Measurements from ENCODE around the gene NBEAL2.
A peak's percentile ranks its signal among the peaks of the same experiment; 100 is the strongest.
"Not testable (repeated sequence)": the region's sequence is repeated elsewhere in the genome, so short reads cannot be mapped to it uniquely, and the experiment has no call there.

The NBEAL2 gene

DNA sequence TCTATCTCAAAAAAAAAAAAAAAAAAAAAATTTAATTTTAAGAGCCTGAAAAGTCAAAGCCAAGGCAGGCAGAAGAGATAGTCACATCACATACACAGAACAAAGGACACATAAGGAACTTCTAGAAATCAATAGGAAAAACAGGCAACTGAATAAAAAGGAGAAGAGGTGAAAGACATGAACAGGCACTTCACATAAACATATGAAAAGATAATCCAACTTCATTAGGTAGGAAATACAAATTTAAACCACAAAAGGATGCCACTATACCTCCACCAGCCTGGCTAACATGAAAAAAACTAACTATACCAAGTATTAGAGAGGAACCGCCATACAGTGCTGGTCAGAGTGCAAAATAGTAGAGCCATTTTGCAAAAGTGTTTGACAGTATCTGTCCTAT is 17.0 kb upstream of the NBEAL2 start:
- DNase-seq, result no peak

GRCh38 chr3:46962990-46963389 is 16.5 kb upstream of the NBEAL2 start:
- DNase-seq, result no peak

GRCh38 chr3:46964038-46964590 is 15.4 kb upstream of the NBEAL2 start:
- DNase-seq, result not testable (repeated sequence)

GRCh38 chr3:46965151-46965550 is 14.3 kb upstream of the NBEAL2 start:
- DNase-seq, result no peak

DNA sequence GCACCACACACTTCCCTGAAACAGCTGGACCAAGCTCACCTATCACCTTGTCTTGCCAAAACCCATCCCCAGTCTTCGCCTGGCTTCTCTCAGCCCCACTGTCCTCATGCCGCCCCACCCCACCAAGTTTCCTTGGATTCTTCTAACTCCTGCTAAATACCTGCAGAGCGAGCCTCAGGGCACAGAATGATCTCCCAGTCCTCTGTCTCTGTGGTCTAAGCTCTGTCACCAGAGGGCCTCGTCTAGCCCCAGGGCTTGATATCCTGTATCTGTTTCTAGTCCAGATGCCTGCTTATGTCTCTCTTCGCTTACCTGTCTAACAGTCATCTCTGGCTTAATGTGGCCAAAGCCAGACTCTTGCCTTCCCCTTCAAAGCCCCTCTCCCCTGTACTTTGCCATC is 12.7 kb upstream of the NBEAL2 start:
- DNase-seq, result no peak

DNA sequence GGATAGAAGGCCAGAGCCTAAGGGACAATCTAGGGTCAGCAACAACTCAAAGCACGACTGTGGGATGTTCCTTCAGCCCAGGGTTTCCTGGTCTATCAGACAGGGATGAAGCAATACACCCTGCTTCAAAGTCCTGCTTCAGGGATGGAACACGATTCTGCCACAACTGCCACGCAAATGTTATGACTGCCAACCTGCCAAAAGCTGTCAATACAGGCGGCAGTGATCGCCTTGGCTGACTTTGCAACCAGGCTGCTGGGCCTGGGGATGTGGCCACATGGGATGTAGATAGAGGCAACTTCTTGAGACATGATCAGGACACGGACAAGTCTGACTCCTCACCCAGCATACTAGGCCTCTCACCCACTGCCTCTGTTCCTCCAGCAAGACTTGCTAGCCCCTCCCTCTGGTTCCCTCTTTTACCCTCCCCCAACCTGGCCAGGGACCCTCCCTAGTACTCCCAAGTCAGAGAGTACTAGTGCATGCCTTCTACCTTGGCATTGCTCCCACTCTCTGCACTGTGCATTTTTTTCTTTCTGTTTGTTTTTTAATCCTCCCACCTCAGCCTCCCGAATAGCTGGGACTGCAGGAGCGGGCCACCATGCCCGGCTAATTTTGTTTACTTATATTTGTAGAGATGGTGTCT is 10.6 kb upstream of the NBEAL2 start:
- DNase-seq, result no peak

DNA sequence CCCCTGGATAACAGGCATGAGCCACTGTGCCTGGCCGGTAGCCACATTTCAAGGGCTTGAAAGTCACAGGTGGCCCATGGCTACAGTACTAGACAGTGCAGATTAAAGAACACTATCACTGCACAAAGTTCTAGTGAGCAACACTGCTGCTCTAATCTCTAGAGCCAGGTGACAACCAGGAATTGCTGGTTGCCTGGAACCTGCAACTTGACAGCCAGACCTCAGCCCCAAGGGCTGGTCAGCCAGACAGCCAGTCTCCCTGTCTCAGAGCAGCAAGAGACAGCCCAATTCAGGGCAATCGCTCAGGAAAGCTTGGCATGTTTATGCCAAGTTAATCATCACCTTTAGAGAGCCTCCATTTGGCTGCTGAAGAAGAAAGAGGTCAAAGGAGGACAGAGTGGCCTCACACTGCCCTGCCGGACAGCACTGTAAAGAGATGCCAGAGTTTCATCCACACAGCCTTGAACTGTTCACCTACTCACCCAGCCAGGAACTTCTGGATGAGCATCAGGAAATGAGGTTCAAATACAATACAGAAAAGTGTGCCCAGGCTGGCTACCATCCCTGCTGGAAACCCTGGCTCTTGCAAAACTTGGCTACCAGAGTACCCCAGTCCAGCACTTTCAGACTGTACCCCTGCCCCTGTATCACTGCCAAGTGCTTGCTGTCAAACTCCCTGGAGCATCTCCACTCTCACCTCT is 8.9 kb upstream of the NBEAL2 start:
- no peak for DNase-seq

DNA sequence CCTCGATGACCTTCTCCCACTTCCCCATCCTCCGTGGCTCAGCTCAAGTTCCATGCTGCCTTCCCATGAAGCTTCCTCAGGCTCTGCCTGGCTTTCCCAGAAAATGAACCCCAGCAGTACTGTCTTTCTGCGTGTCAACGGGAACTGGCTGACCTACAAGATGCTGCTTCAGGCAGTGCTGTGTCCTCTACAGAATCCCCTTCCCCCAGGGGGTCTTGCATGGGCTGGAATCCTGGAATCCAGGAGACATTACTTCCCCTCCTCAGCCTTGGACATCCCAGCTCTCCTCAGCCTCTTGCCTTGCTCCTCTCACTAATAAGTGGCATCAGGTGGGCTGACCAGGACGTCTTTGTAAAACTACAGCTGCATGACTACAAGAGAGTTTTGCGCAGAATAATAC is 8.3 kb upstream of the NBEAL2 start:
- no peak for DNase-seq

GRCh38 chr3:46971742-46972141 is 7.7 kb upstream of the NBEAL2 start:
- no peak for DNase-seq

DNA sequence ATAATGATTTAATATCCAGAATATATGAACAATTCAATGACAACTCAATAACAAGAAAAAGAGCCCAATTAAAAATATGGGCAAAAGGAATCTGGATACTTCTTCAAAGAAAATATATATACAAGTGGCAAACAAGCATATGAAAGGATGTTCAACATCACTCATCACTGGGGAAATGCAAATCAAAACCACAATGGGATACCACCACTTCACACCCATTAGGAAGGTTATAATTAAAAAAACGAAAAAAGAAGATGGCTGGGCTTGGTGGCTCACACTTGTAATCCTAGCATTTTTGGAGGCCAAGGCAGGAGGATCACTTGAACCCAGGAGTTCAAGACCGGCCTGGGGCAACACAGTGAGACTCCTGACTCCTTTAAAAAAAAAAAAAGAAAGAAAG is 7.1 kb upstream of the NBEAL2 start:
- no peak for DNase-seq

GRCh38 chr3:46974421-46975171 is 4.9 kb upstream of the NBEAL2 start:
- DNase-seq, result no peak

DNA sequence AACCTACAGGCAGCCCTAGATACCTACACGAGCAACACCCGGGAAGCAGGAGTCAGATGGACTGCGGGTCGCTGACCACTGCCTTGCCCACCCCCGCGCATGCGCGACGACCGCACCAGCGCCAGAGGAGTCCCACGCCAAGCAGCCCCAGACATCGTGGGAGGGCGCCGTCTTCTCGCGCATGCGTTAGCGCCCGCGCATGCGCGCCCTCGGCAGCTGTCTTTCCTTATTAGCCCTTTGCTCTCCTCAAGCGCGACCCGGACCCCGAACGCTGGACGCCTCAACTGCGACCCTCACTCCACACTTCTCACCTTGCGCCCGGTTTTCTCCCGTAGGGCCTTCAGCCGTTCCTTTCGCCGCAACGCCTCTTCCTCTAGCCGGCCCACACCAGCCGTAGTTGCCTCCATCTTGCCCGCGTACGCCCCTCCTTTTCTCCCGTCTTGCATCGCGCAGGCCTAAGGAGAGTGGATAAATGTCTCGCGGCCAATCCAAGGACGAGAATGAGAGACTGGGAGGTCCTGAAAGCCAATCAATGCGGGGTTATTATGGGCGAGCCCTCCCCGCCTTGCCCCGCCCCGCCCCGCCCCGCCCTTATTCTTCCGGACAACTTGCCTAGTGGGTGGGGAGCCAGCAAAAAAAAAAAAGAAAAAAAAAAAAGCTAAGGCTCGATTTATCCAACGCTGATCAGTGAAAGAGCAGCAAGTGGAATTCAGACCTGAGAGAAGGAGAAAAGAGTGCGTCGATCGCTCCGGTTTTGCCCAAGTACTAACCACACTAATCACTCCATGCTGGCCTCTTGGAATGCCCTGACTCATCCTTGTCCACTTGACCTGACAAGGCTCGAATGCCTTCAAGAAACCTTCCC is 2.9 kb upstream of the NBEAL2 start, which contains the start of gene CCDC12:
Gene CCDC12 (minus strand): TSS at position 420 of the 865 bp plus-strand sequence. CDS start 13 bp downstream, at position 407.
- DNase-seq, result peak; percentile 81 to 95

- no peak for DNase-seq
These were observed 1.7 kb upstream of the NBEAL2 start for GRCh38 chr3:46977811-46978195.

DNA sequence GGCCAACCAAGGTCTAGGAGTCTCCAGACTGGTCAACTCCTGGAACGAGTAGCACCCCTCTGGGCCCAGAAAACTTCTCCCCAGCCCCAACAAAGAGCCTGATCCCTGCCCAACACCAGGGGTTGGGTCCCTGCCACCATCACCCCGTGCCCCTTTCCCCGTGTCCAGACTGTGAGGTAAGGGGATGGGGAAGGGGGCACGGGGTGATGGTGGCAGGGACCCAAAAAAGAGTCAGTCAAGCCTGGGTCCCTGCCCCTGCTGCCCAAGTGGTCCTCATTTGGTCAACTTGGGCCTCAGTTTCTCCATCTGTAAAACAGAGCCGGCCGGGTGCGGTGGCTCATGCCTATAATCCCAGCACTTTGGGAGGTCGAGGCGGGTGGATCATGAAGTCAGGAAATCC is 1.1 kb upstream of the NBEAL2 start:
- no peak for DNase-seq

DNA sequence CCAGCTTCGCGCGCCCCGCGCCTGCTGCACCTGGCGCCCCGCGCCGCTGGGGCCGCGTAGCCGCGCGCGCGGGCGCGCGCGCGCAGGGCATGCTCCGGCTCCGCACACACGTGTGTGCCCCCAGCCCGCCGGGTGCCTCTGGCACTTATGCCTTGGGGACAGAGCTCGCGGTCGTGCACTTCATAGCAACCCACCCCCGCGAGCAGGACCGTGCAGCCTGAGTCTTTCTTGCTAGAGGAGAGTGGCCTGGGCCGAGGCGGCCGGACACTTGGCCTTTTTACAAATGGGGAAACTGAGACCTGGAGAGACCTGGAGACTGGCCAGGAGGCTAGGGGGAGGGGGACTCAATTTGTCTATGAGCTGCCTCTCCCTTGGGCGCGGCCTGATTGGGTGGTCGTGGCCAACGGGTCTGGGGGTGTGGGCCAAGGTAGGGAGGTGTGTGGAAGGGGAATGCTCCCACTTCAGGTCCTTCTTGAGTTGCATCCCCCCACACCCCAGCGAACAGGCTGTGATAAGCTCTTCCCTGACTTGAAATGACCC is 562 bp downstream of the NBEAL2 start:
- peak in 1 of 2 experiments; percentile 27 for DNase-seq

GRCh38 chr3:46981932-46982471 is 2.5 kb downstream of the NBEAL2 start:
- no peak for DNase-seq

DNA sequence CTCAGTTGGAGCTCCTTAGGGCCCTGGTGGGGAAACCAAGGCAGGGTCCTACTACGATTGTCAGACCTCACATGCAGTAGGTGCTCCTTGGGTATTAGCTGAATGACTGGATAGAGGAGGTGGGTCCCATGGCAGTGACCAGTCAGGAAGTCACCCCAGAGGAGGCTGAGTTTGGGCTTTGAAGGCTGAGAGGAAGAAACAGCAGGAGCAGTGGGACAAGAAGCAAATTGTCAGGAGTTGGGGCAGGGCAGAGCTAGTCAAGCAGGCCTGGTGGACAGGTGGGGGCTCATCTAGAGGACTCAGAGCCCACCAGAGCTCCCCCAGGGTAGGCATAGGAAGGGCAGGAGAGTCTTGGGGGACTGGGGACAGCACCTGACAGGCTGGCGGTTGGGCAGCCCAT is 3.1 kb downstream of the NBEAL2 start:
- DNase-seq, result no peak

DNA sequence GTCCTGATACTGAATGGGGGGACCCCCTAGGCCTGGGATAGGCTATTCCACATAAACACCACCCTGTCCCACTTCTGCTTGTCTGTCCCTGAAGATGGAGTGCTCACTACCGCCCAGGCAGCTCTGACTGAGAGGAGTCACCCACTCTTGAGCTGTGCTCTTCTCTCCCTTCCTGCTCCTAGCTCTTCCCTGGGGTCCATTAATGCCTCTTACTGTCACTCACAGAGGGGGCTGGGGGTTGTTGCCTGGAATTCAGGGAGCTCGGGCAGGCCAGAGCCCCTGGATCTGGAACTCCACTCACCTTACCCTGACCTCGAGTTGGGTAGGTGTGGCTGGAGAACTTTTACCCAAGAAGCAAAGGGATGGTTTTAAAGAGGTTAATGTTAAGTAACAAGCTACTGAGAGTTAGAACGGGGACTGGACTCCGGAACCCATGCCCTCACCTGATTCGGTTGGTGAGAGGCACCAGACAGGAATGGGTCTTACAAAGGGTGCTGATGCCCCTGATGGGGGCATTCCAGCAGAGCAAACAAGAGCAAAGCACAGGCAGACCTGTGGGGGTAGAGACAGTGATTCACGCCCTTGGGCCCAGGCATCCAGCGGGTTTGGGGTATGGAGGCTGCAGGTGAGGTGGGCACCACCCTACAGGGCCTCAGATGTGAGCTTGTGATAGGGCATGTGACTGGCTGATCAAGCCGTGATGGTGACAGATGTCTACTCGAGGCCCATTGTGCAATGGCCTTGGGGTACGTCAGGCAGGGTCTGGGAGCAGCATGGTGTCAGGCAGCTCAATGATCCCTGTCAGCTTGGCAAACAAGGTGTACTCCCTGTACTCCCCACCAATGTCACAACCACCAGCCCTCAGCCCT is 5.4 kb downstream of the NBEAL2 start:
- no peak for DNase-seq

GRCh38 chr3:46985588-46985987 is 6.1 kb downstream of the NBEAL2 start:
- no peak for DNase-seq

- DNase-seq, result no peak
These were observed 6.7 kb downstream of the NBEAL2 start for GRCh38 chr3:46986055-46986730.
